Stimulated activated naive CD4-positive, alpha-beta T cell (primary cell): Measurements from ENCODE around the gene FADS6.
"Not testable (repeated sequence)": the region's sequence is repeated elsewhere in the genome, so short reads cannot be mapped to it uniquely, and the experiment has no call there.

Experiments used
- DNase-seq, 6 experiments: peaks; one replicate each; lab custom pipeline; 2025; lab: John Stamatoyannopoulos, UW

Gene FADS6

DNA sequence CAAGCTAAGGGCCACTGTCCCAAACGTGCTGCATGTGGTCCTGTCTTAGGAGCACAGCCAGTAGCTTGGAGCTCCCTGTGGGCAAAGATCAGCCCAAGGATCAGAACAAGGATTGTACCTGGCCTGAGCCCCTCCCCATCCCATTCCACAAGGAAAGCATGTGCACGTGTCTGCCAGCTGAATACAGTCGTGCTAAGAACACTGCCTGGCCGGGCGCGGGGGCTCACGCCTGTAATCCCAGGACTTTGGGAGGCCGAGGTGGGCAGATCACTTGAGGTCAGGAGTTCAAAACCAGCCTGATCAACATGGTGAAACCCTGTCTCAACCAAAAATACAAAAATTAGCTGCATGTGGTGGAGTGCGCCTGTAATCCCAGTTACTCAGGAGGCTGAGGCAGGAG is 23.4 kb downstream of the FADS6 start:
- not testable (repeated sequence) for DNase-seq

GRCh38 chr17:74868908-74869255 is 24.6 kb downstream of the FADS6 start:
- no peak for DNase-seq

- no peak for DNase-seq
Observed at GRCh38 chr17:74868251-74868907, 25.1 kb downstream of the FADS6 start.

DNA sequence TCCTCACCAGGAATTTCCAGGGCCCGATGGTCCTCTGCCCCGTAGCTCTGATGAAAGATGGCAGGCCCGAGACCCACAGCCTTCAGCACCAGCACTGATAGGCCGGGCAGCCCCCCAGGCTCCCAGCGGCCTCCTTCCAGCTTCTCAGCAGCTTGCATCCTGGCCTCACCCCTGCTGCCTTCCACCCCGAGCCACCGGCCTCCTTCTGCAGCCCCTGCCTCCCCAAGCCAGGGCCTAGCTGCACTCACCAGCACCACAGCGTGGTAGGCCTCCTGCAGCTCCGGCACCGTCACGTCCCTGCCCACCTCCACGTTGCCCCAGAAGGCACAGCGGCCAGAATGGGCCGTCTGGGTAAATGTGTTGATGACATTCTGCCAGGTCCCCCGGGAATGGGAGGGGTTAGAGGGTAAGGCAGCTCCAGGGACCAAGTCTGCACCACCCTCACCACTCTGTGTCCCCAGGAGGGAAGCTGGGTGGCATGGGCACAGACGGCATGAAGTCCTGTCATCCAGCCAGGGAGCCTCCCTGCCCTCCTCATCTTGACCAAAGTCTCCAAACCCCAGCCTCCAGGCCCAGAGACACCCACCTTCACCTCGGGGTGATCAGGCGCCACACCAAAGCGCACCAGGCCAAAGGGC is 27.1 kb downstream of the FADS6 start:
- DNase-seq = no peak

DNA sequence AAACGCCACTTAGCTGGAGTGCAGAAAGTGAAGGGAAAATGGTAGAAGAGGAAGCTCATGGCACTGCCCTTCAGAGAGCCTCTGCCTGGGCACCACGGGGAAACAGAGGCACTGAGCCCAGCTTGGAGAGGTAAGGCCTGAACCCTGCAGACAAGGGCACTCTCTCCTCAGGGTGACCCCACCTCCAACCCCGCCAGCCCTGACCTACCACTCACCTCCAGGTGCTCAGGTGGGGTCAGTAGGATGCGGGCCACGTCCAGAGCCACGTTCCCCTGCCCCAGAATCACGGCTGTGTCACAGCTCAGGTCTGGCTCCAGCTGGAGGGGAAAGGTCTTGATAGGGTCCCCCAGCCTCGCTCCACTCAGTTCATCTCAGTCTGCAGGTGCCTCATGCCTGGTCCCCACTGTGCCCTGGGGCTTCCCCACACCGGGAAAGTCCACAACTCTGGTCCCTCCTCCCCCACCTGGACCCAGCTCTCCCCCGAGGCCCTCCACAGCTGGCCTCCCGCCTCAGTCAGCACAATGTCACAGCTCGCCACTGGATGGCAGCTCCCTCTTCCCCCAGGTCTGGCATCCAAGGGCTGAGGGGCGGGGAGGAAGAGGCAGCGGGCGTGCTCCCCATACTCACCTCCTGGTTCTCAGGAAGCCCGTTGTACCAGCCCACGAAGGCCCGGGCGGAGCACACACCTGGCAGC is 27.8 kb downstream of the FADS6 start:
- no peak for DNase-seq

- DNase-seq = peak; percentile 34 to 69 (median 62)
Observed at GRCh38 chr17:74864866-74865395, 28.5 kb downstream of the FADS6 start.

DNA sequence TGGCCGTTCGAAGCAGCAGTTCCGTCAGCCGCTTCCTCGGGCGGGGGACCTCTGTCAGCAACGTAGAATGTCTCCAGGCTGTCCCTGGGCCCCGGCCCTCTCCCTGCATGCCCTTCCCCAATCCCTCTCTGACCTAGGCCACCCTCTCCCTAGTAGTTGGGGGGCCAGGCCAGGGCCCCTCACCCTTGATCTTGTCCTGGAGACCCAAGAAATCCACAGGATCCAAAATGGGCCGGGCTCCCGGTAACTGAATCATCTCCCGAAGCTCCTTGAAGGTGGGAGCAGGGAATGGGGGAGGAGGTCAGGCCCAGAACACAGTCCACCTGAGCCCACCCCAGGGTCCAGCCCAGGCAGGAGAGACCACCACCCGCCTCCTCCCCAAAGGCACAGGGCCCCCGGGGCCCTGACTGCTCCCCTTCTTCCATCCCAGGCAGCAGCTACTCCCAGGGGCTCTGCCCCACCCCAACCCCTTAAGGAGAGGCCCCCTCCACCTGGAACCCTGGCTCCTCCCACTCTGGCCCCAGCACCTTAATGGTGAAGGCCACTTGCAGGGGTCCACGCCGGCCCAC is 29.1 kb downstream of the FADS6 start:
- no peak for DNase-seq

GRCh38 chr17:74863420-74864296 is 29.8 kb downstream of the FADS6 start:
- no peak for DNase-seq

- no peak for DNase-seq
Observed at GRCh38 chr17:74862919-74863318, 30.5 kb downstream of the FADS6 start.

- peak; percentile 37 to 71 (median 59) for DNase-seq
Observed at GRCh38 chr17:74862108-74862901, 31.1 kb downstream of the FADS6 start.

- no peak for DNase-seq
Observed at GRCh38 chr17:74861662-74862107, 31.7 kb downstream of the FADS6 start.

- peak in 2 of 6 experiments; percentile 12 to 41 for DNase-seq
Observed at GRCh38 chr17:74860872-74861661, 32.4 kb downstream of the FADS6 start.

DNA sequence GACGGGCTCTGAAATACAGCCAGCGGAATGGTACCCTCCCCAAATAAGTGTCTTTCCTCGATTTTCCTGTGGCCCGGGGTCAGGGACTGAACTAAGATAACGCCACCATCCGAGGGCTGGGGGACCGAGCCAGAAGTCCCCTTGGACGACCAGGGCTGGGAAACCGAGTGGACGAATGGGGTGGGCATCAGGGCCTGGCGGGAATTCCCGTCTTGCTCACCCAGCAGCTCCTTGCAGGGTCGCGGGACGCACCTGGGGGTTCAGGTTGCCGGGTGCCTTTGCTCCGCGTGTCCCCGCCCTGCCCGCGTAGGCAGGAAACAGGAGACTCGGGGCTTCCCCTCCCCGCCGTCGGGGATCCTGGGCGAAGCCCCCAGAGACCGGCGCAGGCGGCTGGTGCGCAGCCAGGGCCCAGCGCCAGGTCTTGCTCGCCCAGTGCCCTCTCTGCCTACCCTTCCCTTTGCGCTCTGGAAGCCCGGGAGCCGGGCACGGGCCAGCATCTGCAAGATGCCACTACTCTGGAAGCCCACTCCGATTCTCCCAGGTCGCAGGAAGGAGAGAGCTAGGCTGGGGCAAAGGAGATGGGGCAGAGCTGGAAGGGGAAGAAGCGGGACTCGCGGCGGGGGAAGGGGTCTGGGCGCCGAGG is 33.1 kb downstream of the FADS6 start:
- peak in 5 of 6 experiments; percentile 11 to 43 (median 28) for DNase-seq

- peak in 4 of 6 experiments; percentile 19 to 48 (median 30) for DNase-seq
Observed at GRCh38 chr17:74859459-74860228, 33.8 kb downstream of the FADS6 start, which contains the start of gene GRIN2C. Gene GRIN2C, minus strand, starts transcription at chr17:74859885. Its CDS starts 4,793 bp downstream, at chr17:74855092.

- no peak for DNase-seq
Observed at GRCh38 chr17:74858672-74859458, 34.6 kb downstream of the FADS6 start.

DNA sequence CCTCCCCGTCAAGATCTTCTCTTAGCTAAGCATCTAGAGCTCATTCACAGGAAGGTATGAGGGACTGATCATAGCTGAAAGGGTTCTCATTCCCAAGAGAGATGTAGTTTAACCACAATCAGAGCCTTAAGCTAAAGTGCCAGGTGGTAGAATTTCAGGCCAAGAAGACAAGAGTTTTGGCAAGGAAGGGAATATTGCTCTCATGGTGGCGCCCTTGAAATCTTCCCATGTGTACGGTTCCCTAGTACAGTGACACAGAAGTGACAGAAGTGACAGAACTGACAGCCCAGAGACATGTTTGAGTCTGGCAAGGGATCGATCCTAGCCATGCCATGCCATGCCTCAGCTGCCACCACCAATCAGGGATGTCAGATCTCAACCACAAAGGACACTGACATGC is 36.2 kb downstream of the FADS6 start:
- no peak for DNase-seq

DNA sequence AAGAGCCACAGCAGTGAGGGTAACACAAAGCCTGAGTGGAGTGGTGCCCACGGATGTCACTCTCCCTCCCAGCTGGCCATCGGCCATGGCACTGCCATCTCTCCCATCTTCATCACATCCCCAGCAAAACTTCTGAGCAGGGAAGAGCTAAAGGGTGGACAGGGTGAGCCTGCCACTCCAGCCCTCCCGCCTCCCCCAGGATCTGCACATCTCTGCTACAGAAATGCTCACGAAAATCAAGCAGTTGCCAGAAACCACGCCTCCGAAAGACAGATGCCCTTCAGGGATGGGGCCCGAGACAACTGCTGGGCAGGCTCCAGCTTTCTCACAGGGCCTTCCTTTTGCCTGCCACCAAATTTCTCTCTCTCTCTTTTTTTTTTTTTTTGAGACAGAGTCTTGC is 37.3 kb downstream of the FADS6 start:
- DNase-seq = no peak

- no peak for DNase-seq
Observed at GRCh38 chr17:74855323-74855722, 38.1 kb downstream of the FADS6 start.
